Tibial nerve (tissue), 3 donors: Measurements from ENCODE around the gene ALDH1A3.

Experiments used
- POLR2A ChIP-seq, 2 donors: fragments of 450-650 bp; IDR thresholded peaks; one replicate each; pipeline ENCODE4 v1.6.1; 2017; ENCODE audit warnings: antibody characterized with exemption in 2 of 2, mild to moderate bottlenecking in 2 of 2, moderate library complexity in 2 of 2
- TF ChIP-seq, protein P1 (sequence below), 5 experiments: fragments of 200-600 bp in 3 of 5; fragments of 450-650 bp in 2 of 5; sonication (generic) in 3 of 5; IDR thresholded peaks; one replicate each; pipeline ENCODE4 v1.5.1; 2016 to 2019; ENCODE audit warnings: antibody characterized with exemption in 5 of 5, mild to moderate bottlenecking in 3 of 5, moderate library complexity in 2 of 5

GRCh38 chr15:100948430-100948762 lies 68.8 kb downstream of the ALDH1A3 start:
- TF ChIP-seq, protein P1, sequence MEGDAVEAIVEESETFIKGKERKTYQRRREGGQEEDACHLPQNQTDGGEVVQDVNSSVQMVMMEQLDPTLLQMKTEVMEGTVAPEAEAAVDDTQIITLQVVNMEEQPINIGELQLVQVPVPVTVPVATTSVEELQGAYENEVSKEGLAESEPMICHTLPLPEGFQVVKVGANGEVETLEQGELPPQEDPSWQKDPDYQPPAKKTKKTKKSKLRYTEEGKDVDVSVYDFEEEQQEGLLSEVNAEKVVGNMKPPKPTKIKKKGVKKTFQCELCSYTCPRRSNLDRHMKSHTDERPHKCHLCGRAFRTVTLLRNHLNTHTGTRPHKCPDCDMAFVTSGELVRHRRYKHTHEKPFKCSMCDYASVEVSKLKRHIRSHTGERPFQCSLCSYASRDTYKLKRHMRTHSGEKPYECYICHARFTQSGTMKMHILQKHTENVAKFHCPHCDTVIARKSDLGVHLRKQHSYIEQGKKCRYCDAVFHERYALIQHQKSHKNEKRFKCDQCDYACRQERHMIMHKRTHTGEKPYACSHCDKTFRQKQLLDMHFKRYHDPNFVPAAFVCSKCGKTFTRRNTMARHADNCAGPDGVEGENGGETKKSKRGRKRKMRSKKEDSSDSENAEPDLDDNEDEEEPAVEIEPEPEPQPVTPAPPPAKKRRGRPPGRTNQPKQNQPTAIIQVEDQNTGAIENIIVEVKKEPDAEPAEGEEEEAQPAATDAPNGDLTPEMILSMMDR (IDR thresholded peaks at IDR 0.05) = no peak
- TF ChIP-seq POLR2A (IDR thresholded peaks at IDR 0.05) = no peak
